Left lung (tissue), 10 donors: Measurements from ENCODE around the gene RAB5IF. TPM values are rescaled to one million over a fixed set of nuclear protein-coding genes. Genes with fewer than 3 reads are reported as not detected.

ENCODE experiments used
- ATAC-seq: fragments of 200-7000 bp; cut with Tn5 transposase; one replicate; pipeline ENCODE4 v1.9.1; 2020; ENCODE audit warnings: moderate library complexity
- DNase-seq, 4 donors: peaks; one replicate each; pipeline ENCODE4 v3.0.0-alpha.2; 2013 to 2020
- H3K27ac ChIP-seq, 2 donors: fragments of 200-600 bp; sonication (generic) in 1 of 2; one replicate each; pipeline versions ENCODE4 v1.5.0 to v1.8.0; 2020 to 2021
- H3K27me3 ChIP-seq, 2 donors: fragments of 200-600 bp; sonication (generic) in 1 of 2; one replicate each; pipeline versions ENCODE4 v1.5.0 to v1.8.0; 2020 to 2021
- H3K36me3 ChIP-seq, 2 donors: fragments of 200-600 bp; sonication (generic) in 1 of 2; one replicate each; pipeline versions ENCODE4 v1.5.0 to v1.8.0; 2020 to 2021
- H3K4me1 ChIP-seq, 2 donors: fragments of 200-600 bp; one replicate each; pipeline ENCODE4 v1.8.0; 2021
- H3K4me3 ChIP-seq, 2 donors: fragments of 200-600 bp; sonication (generic) in 1 of 2; one replicate each; pipeline versions ENCODE4 v1.5.0 to v1.8.0; 2020 to 2021; ENCODE audit warnings: mild to moderate bottlenecking in 1 of 2
- H3K9me3 ChIP-seq, 2 donors: fragments of 200-600 bp; sonication (generic) in 1 of 2; one replicate each; pipeline versions ENCODE4 v1.5.0 to v1.8.0; 2020 to 2021
- CTCF ChIP-seq, 2 donors: fragments of 200-600 bp; sonication (generic) in 1 of 2; IDR thresholded peaks; one replicate each; pipeline versions ENCODE4 v1.5.0 to v1.8.0; 2021; ENCODE audit warnings: antibody characterized with exemption in 2 of 2
- intact Hi-C, 2 donors: fragments of 100-400 bp; cut with DNase I; formaldehyde crosslinking; loops; one replicate each; pipeline versions ENCODE4 v1.11.2 to v1.14.2; 2022
- polyA plus RNA-seq, 6 donors: library from polyadenylated mRNA; unstranded; fragments of 120-200 nt; gene quantifications; one replicate each; pipeline ENCODE4 v1.2.1, GENCODE V29; 2013; ENCODE audit not compliant: insufficient read length in 6 of 6
- total RNA-seq, 2 donors: library from RNA; stranded (reverse); fragmentation: NEBNext Ultra II Directional; extraction: Animal tissue kit (Norgen Biotek cat#: 25700); gene quantifications; one replicate each; pipeline ENCODE4 v1.2.1, GENCODE V29; 2021
- donor health status: DM: no; HTN: yes; CAD: no.
- donor health status: DM: no; HTN: no; CAD: no.

The RAB5IF gene
- total and polyA plus RNA-seq, 8 donors = 42.2 to 167 (median 48.3) TPM

GRCh38 chr20:36593347-36593929 lies 12.1 kb upstream of the RAB5IF start:
- no peak for TF ChIP-seq CTCF (IDR thresholded peaks at IDR 0.05)
- H3K27me3 ChIP-seq = no peaks in the 10 kb centered on the region
- no peaks in the 10 kb centered on the region for H3K9me3 ChIP-seq
- intact Hi-C loops = loop anchor here in 1 of 2 donors (5.0 kb wide), 1 partner anchor 36 kb away; no protein-coding TSS in a partner anchor
- ATAC-seq (no peak), DNase-seq (no peak)
- H3K4me1 ChIP-seq = peaks cover 0 to 16% of the 10 kb centered on the region in 2 donors
- no peak overlapping the region for H3K27ac ChIP-seq
- H3K36me3 ChIP-seq = peaks cover 0 to 20% of the 10 kb centered on the region in 2 donors
- no peak overlapping the region for H3K4me3 ChIP-seq

- intact Hi-C loops = no loop called here
- ATAC-seq (no peak), DNase-seq (no peak)
- Histone ChIP-seq H3K27me3 (no peaks in the 10 kb centered on the region), H3K27ac (peak overlapping the region in 1 of 2 donors; percentile 45), H3K4me1 (peaks cover 2 to 25% of the 10 kb centered on the region in 2 donors), H3K36me3 (no peaks in the 10 kb centered on the region), H3K4me3 (no peak overlapping the region), H3K9me3 (no peaks in the 10 kb centered on the region)
- no peak for TF ChIP-seq CTCF (IDR thresholded peaks at IDR 0.05)
These were observed 5.7 kb upstream of the RAB5IF start for GRCh38 chr20:36599912-36600345.

GRCh38 chr20:36601540-36601939 lies 4.0 kb upstream of the RAB5IF start:
- ATAC-seq (no peak), DNase-seq (no peak)
- Histone ChIP-seq H3K4me3 (no peak overlapping the region), H3K4me1 (peaks cover 7 to 23% of the 10 kb centered on the region in 2 donors), H3K36me3 (no peaks in the 10 kb centered on the region), H3K27me3 (no peaks in the 10 kb centered on the region), H3K27ac (no peak overlapping the region), H3K9me3 (no peaks in the 10 kb centered on the region)
- intact Hi-C loops = no loop called here
- no peak for TF ChIP-seq CTCF (IDR thresholded peaks at IDR 0.05)

DNA sequence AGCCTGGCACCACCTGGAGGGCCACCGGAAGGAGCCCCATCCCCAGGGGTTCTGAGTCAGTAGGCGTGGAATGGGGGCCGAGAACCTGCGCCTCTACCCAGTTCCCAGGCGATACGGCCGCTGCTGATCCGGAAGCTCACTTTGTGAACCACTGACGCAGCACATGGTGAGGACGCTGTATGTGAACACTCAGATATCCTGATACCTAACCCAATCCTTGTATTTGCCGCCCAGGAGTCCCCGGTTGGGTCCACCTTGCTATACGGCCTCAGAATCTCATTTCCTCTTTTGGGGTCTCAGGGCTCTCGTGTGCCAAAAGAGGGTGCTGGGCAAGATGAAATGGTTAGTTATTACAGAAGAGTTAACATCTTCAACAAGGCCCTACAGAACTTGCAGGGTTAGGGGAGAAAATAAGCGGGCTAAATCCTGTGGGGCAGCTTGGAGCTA lies 604 bp upstream of the RAB5IF start:
- Histone ChIP-seq H3K4me1 (peaks cover 18 to 36% of the 10 kb centered on the region in 2 donors), H3K27me3 (no peaks in the 10 kb centered on the region), H3K36me3 (peaks cover 0 to 24% of the 10 kb centered on the region in 2 donors), H3K9me3 (no peaks in the 10 kb centered on the region), H3K4me3 (peak overlapping the region; percentile 1 to 98), H3K27ac (peak overlapping the region; percentile 89 to 96)
- peak; percentile 9 for ATAC-seq
- intact Hi-C loops = no loop called here
- peak in 2 of 4 donors; percentile 62 to 80 for DNase-seq
- TF ChIP-seq CTCF (IDR thresholded peaks at IDR 0.05) = no peak

DNA sequence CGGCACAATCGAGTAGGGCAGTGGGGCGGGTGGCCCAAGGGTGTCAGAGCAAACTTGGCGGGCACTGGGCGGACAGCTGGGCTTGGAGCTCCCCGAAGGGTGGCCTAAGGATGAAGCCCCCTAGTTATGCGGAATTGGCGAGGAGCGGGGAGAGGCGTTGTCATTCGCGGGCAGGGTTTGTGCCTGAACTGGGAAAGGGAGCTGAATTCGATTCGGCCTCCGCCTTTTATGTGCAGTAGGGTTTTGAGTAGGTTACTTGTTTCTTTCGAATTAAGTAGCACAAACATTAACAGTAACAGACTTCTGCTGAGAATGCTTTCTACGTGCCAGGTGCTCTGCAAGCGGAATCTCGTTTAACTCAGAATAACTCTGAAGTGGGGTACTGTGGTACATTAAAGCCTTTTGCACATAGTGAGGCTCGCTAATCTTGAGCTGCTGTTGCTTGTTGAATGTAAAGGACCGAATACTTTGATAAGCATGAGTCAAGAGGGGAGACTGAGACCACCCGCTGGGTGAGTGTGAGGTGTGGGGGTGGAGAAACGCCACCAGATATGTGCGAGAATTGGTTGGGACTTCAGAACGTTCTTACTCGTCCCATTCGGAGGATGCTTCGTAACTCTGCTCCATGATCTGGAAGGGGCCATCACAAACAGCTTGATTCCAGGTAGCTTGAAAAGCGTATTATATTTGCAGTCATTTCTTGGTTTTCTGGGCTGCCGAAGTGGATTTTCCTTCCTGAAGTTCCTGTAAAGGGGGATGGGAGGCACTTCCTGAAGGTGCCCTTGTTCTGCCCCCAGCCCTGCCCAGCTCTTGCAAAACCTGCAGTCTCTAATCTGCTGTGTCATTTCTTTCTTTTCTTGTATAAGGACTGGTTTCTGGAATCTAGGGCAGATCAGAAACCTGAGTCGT lies 833 bp downstream of the RAB5IF start:
- Histone ChIP-seq H3K9me3 (no peaks in the 10 kb centered on the region), H3K36me3 (peaks cover 0 to 39% of the 10 kb centered on the region in 2 donors), H3K4me1 (peaks cover 18 to 31% of the 10 kb centered on the region in 2 donors), H3K4me3 (peak overlapping the region; percentile 98 to 99), H3K27ac (peak overlapping the region; percentile 89 to 96), H3K27me3 (no peaks in the 10 kb centered on the region)
- no peak for TF ChIP-seq CTCF (IDR thresholded peaks at IDR 0.05)
- DNase-seq (peak in 3 of 4 donors; percentile 33 to 79 (median 59)), ATAC-seq (peak; percentile 33)
- intact Hi-C loops = no loop called here
